Measurements from ENCODE around the gene GNB1.

GRCh38 chr1:1891349-1892078 lies 627 bp upstream of the GNB1 start:
- TF ChIP-seq, protein P1, sequence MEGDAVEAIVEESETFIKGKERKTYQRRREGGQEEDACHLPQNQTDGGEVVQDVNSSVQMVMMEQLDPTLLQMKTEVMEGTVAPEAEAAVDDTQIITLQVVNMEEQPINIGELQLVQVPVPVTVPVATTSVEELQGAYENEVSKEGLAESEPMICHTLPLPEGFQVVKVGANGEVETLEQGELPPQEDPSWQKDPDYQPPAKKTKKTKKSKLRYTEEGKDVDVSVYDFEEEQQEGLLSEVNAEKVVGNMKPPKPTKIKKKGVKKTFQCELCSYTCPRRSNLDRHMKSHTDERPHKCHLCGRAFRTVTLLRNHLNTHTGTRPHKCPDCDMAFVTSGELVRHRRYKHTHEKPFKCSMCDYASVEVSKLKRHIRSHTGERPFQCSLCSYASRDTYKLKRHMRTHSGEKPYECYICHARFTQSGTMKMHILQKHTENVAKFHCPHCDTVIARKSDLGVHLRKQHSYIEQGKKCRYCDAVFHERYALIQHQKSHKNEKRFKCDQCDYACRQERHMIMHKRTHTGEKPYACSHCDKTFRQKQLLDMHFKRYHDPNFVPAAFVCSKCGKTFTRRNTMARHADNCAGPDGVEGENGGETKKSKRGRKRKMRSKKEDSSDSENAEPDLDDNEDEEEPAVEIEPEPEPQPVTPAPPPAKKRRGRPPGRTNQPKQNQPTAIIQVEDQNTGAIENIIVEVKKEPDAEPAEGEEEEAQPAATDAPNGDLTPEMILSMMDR (IDR thresholded peaks at IDR 0.05; ENCODE audit: borderline replicate concordance, extremely low read depth, low read length, poor library complexity, severe bottlenecking): no peak
- no peak for TF ChIP-seq EZH2 (IDR thresholded peaks at IDR 0.05; ENCODE audit: borderline replicate concordance, low read depth, low read length, severe bottlenecking)

Data from DND-41 (cell line).